WTC11 (cell line): ENCODE measurements around the gene TACSTD2.
"Not testable (repeated sequence)": the region's sequence is repeated elsewhere in the genome, so short reads cannot be mapped to it uniquely, and the experiment has no call there.

ENCODE experiments used
- ATF3 ChIP-seq: sonication (generic); formaldehyde crosslinking; conservative IDR thresholded peaks from 2 replicates; pipeline ENCODE4 v1.8.1; 2022; ENCODE audit warnings: mild to moderate bottlenecking, missing genetic modification reagents
- ETV6 ChIP-seq: sonication (generic); formaldehyde crosslinking; IDR thresholded peaks from 2 replicates; pipeline ENCODE4 v1.8.1; 2022; ENCODE audit warnings: mild to moderate bottlenecking, missing genetic modification reagents
- FOXJ3 ChIP-seq: sonication (generic); formaldehyde crosslinking; IDR thresholded peaks from 2 replicates; pipeline ENCODE4 v1.9.0; 2021; ENCODE audit warnings: missing genetic modification reagents, mild to moderate bottlenecking, borderline replicate concordance
- GABPB1 ChIP-seq: sonication (generic); formaldehyde crosslinking; IDR thresholded peaks from 2 replicates; pipeline ENCODE4 v1.8.1; 2023; ENCODE audit warnings: mild to moderate bottlenecking, missing genetic modification reagents
- KAT7 ChIP-seq: sonication (generic); formaldehyde crosslinking; IDR thresholded peaks from 2 replicates; pipeline ENCODE4 v1.8.1; 2023; ENCODE audit warnings: missing genetic modification reagents, mild to moderate bottlenecking, borderline replicate concordance
- NFATC4 ChIP-seq: fragments of 250-450 bp; sonication (Bioruptor Pico); IDR thresholded peaks from 2 replicates; pipeline ENCODE4 v1.9.0; 2021; ENCODE audit warnings: mild to moderate bottlenecking
- NFE2L1 ChIP-seq: sonication (generic); formaldehyde crosslinking; IDR thresholded peaks from 2 replicates; pipeline ENCODE4 v1.8.1; 2023; ENCODE audit warnings: missing genetic modification reagents
- PREB ChIP-seq: sonication (generic); formaldehyde crosslinking; IDR thresholded peaks from 2 replicates; pipeline ENCODE4 v1.8.1; 2022; ENCODE audit warnings: mild to moderate bottlenecking, missing genetic modification reagents, moderate library complexity, borderline replicate concordance
- TEAD1 ChIP-seq: sonication (generic); formaldehyde crosslinking; IDR thresholded peaks from 2 replicates; pipeline ENCODE4 v1.8.0; 2022; ENCODE audit warnings: mild to moderate bottlenecking, missing genetic modification reagents
- ZBTB43 ChIP-seq: sonication (generic); formaldehyde crosslinking; IDR thresholded peaks from 2 replicates; pipeline ENCODE4 v1.8.1; 2023; ENCODE audit warnings: mild to moderate bottlenecking, missing genetic modification reagents
- ZNF512 ChIP-seq: sonication (generic); formaldehyde crosslinking; IDR thresholded peaks from 2 replicates; pipeline ENCODE4 v1.8.1; 2022; ENCODE audit warnings: missing genetic modification reagents, borderline replicate concordance
- TF ChIP-seq, protein P1 (sequence below): fragments of 200-600 bp; IDR thresholded peaks from 2 replicates; pipeline ENCODE4 v1.8.0; 2022; ENCODE audit warnings: antibody characterized with exemption
- TF ChIP-seq, protein P2 (sequence below): sonication (generic); formaldehyde crosslinking; IDR thresholded peaks from 2 replicates; pipeline ENCODE4 v1.8.0; 2022; ENCODE audit warnings: mild to moderate bottlenecking, missing genetic modification reagents
- TF ChIP-seq, protein P3 (sequence below): sonication (generic); formaldehyde crosslinking; IDR thresholded peaks from 2 replicates; pipeline ENCODE4 v1.8.1; 2022; ENCODE audit warnings: mild to moderate bottlenecking, moderate library complexity, missing genetic modification reagents

- TF ChIP-seq GABPB1 (CRISPR knock-in tag); NFE2L1; KAT7 (CRISPR knock-in tag); ZBTB43; ATF3; FOXJ3 (CRISPR knock-in tag); TEAD1 (CRISPR knock-in tag); NFATC4 (CRISPR knock-in tag); ZNF512 (CRISPR knock-in tag); ETV6; PREB (CRISPR knock-in tag): not testable (repeated sequence)
- TF ChIP-seq, protein P1, sequence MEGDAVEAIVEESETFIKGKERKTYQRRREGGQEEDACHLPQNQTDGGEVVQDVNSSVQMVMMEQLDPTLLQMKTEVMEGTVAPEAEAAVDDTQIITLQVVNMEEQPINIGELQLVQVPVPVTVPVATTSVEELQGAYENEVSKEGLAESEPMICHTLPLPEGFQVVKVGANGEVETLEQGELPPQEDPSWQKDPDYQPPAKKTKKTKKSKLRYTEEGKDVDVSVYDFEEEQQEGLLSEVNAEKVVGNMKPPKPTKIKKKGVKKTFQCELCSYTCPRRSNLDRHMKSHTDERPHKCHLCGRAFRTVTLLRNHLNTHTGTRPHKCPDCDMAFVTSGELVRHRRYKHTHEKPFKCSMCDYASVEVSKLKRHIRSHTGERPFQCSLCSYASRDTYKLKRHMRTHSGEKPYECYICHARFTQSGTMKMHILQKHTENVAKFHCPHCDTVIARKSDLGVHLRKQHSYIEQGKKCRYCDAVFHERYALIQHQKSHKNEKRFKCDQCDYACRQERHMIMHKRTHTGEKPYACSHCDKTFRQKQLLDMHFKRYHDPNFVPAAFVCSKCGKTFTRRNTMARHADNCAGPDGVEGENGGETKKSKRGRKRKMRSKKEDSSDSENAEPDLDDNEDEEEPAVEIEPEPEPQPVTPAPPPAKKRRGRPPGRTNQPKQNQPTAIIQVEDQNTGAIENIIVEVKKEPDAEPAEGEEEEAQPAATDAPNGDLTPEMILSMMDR = not testable (repeated sequence)
- TF ChIP-seq, protein P2, sequence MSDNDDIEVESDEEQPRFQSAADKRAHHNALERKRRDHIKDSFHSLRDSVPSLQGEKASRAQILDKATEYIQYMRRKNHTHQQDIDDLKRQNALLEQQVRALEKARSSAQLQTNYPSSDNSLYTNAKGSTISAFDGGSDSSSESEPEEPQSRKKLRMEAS (CRISPR knock-in tag) = not testable (repeated sequence)
- TF ChIP-seq, protein P3, sequence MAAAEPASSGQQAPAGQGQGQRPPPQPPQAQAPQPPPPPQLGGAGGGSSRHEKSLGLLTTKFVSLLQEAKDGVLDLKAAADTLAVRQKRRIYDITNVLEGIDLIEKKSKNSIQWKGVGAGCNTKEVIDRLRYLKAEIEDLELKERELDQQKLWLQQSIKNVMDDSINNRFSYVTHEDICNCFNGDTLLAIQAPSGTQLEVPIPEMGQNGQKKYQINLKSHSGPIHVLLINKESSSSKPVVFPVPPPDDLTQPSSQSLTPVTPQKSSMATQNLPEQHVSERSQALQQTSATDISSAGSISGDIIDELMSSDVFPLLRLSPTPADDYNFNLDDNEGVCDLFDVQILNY (CRISPR knock-in tag) = not testable (repeated sequence)
Measured at GRCh38 chr1:58563715-58564114, 13.3 kb downstream of the TACSTD2 start.
